ACC112 (cell line): Measurements from ENCODE around the gene BBS5.

Experiments
- H2AFZ ChIP-seq: fragments of 200-600 bp; sonication (generic); one replicate; pipeline ENCODE4 v1.6.0; 2017; ENCODE audit warnings: antibody characterized with exemption, low read length; ENCODE audit not compliant: unreplicated experiment
- H3K27ac ChIP-seq: fragments of 200-600 bp; sonication (generic); 2 replicates; pipeline ENCODE4 v1.5.1; 2014; ENCODE audit warnings: low read depth, mild to moderate bottlenecking, antibody characterized with exemption, low read length, moderate library complexity
- H3K27me3 ChIP-seq: fragments of 200-600 bp; sonication (generic); 2 replicates; pipeline ENCODE4 v1.6.1; 2014; ENCODE audit warnings: mild to moderate bottlenecking, antibody characterized with exemption, low read length, moderate library complexity, mixed read lengths; ENCODE audit not compliant: insufficient read depth
- H3K36me3 ChIP-seq: fragments of 200-600 bp; sonication (generic); 2 replicates; pipeline ENCODE4 v1.6.1; 2016; ENCODE audit warnings: mild to moderate bottlenecking, antibody characterized with exemption, low read length, moderate library complexity, mixed read lengths; ENCODE audit not compliant: insufficient read depth
- H3K4me1 ChIP-seq: fragments of 200-600 bp; sonication (generic); one replicate; pipeline ENCODE4 v1.6.1; 2016; ENCODE audit warnings: low read length, mixed read lengths; ENCODE audit not compliant: insufficient read depth, unreplicated experiment, control insufficient read depth
- H3K4me3 ChIP-seq: fragments of 200-600 bp; sonication (generic); 2 replicates; pipeline ENCODE4 v1.5.1; 2014; ENCODE audit warnings: mild to moderate bottlenecking, low read depth, low read length
- H3K79me2 ChIP-seq: fragments of 200-600 bp; sonication (generic); one replicate; pipeline ENCODE4 v1.6.0; 2016; ENCODE audit warnings: low read length; ENCODE audit not compliant: control insufficient read depth, unreplicated experiment, insufficient read depth

Gene BBS5

GRCh38 chr2:169462896-169463695 is 16.2 kb upstream of the BBS5 start:
- H3K79me2 ChIP-seq = no peaks in the 10 kb centered on the region
- H3K4me3 ChIP-seq = peak overlapping the region; percentile 43
- H3K27ac ChIP-seq = peak overlapping the region; percentile 89
- H3K27me3 ChIP-seq = no peaks in the 10 kb centered on the region
- peak overlapping the region; percentile 55 for H2AFZ ChIP-seq
- H3K36me3 ChIP-seq = no peaks in the 10 kb centered on the region
- peaks cover 21% of the 10 kb centered on the region for H3K4me1 ChIP-seq

- H3K27ac ChIP-seq = peak overlapping the region; percentile 89
- no peaks in the 10 kb centered on the region for H3K79me2 ChIP-seq
- H3K27me3 ChIP-seq = no peaks in the 10 kb centered on the region
- no peaks in the 10 kb centered on the region for H3K36me3 ChIP-seq
- peaks cover 21% of the 10 kb centered on the region for H3K4me1 ChIP-seq
- no peak overlapping the region for H3K4me3 ChIP-seq
- peak overlapping the region; percentile 40 for H2AFZ ChIP-seq
Measured at GRCh38 chr2:169464466-169464865, 14.8 kb upstream of the BBS5 start.

- H3K27ac ChIP-seq = peak overlapping the region; percentile 89
- peaks cover 21% of the 10 kb centered on the region for H3K4me1 ChIP-seq
- H3K27me3 ChIP-seq = no peaks in the 10 kb centered on the region
- no peak overlapping the region for H3K4me3 ChIP-seq
- no peak overlapping the region for H2AFZ ChIP-seq
- H3K79me2 ChIP-seq = no peaks in the 10 kb centered on the region
- no peaks in the 10 kb centered on the region for H3K36me3 ChIP-seq
Measured at GRCh38 chr2:169464882-169465281, 14.4 kb upstream of the BBS5 start.

- Histone ChIP-seq H3K27ac (no peak overlapping the region), H2AFZ (peak overlapping the region; percentile 42), H3K79me2 (no peaks in the 10 kb centered on the region), H3K27me3 (no peaks in the 10 kb centered on the region), H3K4me1 (peaks cover 8% of the 10 kb centered on the region), H3K4me3 (no peak overlapping the region), H3K36me3 (no peaks in the 10 kb centered on the region)
Measured at GRCh38 chr2:169468841-169469240, 10.5 kb upstream of the BBS5 start.

GRCh38 chr2:169469952-169470572 is 9.2 kb upstream of the BBS5 start:
- no peaks in the 10 kb centered on the region for H3K79me2 ChIP-seq
- H3K36me3 ChIP-seq = no peaks in the 10 kb centered on the region
- no peak overlapping the region for H2AFZ ChIP-seq
- H3K27me3 ChIP-seq = no peaks in the 10 kb centered on the region
- H3K4me1 ChIP-seq = no peaks in the 10 kb centered on the region
- H3K4me3 ChIP-seq = no peak overlapping the region
- no peak overlapping the region for H3K27ac ChIP-seq

- Histone ChIP-seq H3K27ac (no peak overlapping the region), H3K79me2 (no peaks in the 10 kb centered on the region), H3K36me3 (no peaks in the 10 kb centered on the region), H3K27me3 (no peaks in the 10 kb centered on the region), H3K4me1 (no peaks in the 10 kb centered on the region), H3K4me3 (no peak overlapping the region), H2AFZ (no peak overlapping the region)
Measured at GRCh38 chr2:169472249-169472648, 7.0 kb upstream of the BBS5 start.

GRCh38 chr2:169476459-169476858 is 2.8 kb upstream of the BBS5 start:
- Histone ChIP-seq H3K27me3 (no peaks in the 10 kb centered on the region), H3K4me3 (no peak overlapping the region), H2AFZ (no peak overlapping the region), H3K27ac (no peak overlapping the region), H3K4me1 (peaks cover 8% of the 10 kb centered on the region), H3K36me3 (no peaks in the 10 kb centered on the region), H3K79me2 (peaks cover 3% of the 10 kb centered on the region)

- Histone ChIP-seq H3K79me2 (peaks cover 3% of the 10 kb centered on the region), H3K27me3 (no peaks in the 10 kb centered on the region), H3K4me3 (0 out of 2 replicates have a peak overlapping the region, but pooled peaks have one; percentile 88), H3K4me1 (peaks cover 8% of the 10 kb centered on the region), H2AFZ (no peak overlapping the region), H3K36me3 (no peaks in the 10 kb centered on the region), H3K27ac (peak overlapping the region; percentile 46; the same call in 1 of the 2 replicates)
Measured at GRCh38 chr2:169478339-169478738, 955 bp upstream of the BBS5 start.

GRCh38 chr2:169478745-169479256 is 493 bp upstream of the BBS5 start:
- Histone ChIP-seq H2AFZ (peak overlapping the region; percentile 78), H3K27ac (peak overlapping the region; percentile 46), H3K27me3 (no peaks in the 10 kb centered on the region)

GRCh38 chr2:169480079-169480465 is 778 bp downstream of the BBS5 start:
- H3K36me3 ChIP-seq = peaks cover 3% of the 10 kb centered on the region; the same call in 1 of the 2 replicates
- peak overlapping the region; percentile 88 for H3K4me3 ChIP-seq
- peak overlapping the region; percentile 46; the same call in 1 of the 2 replicates for H3K27ac ChIP-seq
- peaks cover 3% of the 10 kb centered on the region for H3K79me2 ChIP-seq
- H2AFZ ChIP-seq = peak overlapping the region; percentile 95
- no peaks in the 10 kb centered on the region for H3K27me3 ChIP-seq
- peaks cover 8% of the 10 kb centered on the region for H3K4me1 ChIP-seq

More at GRCh38 chr2:169478745-169479256, 493 bp upstream of the BBS5 start:
- H3K36me3 ChIP-seq = no peaks in the 10 kb centered on the region
- H3K79me2 ChIP-seq = peaks cover 3% of the 10 kb centered on the region
- peaks cover 8% of the 10 kb centered on the region for H3K4me1 ChIP-seq
- H3K4me3 ChIP-seq = peak overlapping the region; percentile 88
